LNCAP (cell line): ENCODE data around the gene THBS4.

ENCODE experiments used
- TF ChIP-seq, protein P1 (sequence below): fragments of 450-650 bp; IDR thresholded peaks from 2 replicates; pipeline ENCODE4 v1.5.1; 2017; ENCODE audit warnings: mild to moderate bottlenecking

The THBS4 gene

DNA sequence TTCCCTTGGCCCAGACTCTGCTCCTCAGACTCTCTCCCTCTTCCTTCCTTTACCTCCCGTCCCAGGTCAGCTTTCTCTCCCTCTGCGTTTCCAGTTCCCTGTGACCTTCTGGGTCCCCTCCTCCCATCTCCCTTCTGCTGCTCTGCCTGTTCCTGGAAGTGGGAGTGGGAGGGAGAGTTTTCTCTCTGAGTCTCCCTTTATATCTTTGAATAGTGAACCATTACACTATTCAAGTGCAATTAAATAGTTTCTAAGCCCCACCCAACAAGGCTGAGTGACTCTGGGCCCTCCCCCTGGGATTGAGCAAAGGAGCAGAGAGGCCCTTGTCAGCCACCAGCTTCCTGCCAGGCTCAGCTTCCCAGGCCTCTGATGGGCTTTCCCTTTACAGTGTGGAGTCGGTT is 34.8 kb downstream of the THBS4 start:
- TF ChIP-seq, protein P1, sequence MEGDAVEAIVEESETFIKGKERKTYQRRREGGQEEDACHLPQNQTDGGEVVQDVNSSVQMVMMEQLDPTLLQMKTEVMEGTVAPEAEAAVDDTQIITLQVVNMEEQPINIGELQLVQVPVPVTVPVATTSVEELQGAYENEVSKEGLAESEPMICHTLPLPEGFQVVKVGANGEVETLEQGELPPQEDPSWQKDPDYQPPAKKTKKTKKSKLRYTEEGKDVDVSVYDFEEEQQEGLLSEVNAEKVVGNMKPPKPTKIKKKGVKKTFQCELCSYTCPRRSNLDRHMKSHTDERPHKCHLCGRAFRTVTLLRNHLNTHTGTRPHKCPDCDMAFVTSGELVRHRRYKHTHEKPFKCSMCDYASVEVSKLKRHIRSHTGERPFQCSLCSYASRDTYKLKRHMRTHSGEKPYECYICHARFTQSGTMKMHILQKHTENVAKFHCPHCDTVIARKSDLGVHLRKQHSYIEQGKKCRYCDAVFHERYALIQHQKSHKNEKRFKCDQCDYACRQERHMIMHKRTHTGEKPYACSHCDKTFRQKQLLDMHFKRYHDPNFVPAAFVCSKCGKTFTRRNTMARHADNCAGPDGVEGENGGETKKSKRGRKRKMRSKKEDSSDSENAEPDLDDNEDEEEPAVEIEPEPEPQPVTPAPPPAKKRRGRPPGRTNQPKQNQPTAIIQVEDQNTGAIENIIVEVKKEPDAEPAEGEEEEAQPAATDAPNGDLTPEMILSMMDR, result no peak

DNA sequence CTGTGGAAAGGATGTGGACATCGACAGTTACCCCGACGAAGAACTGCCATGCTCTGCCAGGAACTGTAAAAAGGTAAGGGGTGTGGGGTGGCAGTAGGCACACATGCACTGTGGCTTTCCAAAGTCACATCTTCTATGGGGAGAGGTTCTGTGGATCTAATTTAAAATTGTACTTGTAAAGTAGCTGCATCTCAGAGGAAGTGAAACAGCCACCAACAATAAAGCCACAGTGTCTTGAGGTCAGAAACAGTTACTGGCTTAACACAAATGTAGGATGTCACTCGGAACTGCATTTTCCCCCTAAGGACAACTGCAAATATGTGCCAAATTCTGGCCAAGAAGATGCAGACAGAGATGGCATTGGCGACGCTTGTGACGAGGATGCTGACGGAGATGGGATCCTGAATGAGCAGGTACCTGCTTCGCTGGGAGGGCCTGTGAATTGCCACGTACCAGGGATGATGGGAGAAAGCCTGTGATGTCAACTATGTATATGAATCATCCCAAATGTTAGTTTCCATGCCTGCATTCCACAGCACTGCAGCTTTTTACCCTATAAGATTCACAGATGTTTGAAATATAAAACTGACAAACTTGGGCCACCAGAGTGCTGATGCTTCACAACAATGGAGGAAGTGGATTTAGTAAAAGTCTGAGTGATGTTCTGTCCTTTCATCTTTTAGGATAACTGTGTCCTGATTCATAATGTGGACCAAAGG is 35.3 kb downstream of the THBS4 start:
- TF ChIP-seq, protein P1, result no peak

DNA sequence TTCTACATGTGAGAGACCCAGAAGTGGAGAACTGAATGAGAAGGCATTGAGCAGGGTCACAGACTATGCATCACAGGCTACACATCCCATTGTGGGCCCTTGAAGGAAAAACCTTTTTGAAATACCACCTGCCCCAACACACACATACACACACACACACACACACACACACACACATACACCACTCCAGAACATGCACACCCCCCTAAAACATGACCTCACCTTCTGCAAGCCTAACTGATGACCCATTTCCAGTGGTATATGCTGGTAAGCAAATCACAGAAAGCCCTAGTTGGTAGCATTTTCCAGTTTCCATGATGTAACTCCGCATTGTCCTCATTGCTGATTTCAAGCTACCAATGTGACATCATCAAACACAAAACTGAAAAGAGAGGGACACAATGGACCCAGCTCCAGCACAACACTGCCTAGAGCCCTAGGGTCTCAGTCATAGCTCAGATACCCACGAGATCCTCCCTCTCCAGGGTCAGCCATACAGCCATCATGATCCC is 36.4 kb downstream of the THBS4 start:
- TF ChIP-seq, protein P1, result no peak

DNA sequence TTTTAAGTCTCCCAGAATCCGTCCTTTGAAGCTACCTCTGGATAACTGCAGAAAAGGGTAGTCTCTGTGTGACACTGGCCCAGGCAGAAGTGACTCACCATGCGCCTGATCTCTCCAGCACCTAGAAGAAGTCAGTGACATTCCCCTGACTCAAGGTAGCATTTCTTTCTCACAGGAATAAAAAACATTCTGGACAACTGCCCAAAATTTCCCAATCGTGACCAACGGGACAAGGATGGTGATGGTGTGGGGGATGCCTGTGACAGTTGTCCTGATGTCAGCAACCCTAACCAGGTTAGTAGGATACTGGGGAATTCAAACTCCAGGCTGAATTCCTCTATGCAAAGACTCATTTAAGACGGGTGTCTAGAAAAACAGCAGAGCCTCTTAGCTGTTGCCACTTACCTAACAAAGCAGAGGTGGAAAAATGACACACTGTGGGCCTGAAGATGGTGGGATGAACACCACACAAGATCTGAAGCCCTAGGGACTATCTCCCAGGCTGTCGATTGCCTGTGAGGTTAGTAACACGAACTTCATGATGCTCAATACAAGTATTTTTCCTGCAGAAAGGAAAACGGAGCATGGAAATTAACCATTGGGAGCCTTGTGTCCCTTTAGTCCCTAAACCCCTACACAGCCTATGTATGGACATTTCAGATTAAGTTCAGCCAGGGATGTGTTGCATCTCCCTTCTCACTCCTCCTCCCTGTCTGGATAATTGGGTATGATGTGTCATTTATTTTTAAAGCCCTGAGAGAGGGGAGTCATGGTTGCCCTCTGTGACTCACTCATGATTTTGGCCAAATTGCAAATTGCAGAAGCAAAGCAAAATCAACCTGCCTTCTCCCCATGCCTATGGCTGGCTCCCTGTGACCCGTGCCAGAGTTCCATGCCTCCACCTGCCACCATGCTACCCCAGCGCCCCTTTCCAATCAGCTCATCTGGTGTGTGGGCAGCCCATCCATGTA is 37.2 kb downstream of the THBS4 start:
- TF ChIP-seq, protein P1, result no peak

DNA sequence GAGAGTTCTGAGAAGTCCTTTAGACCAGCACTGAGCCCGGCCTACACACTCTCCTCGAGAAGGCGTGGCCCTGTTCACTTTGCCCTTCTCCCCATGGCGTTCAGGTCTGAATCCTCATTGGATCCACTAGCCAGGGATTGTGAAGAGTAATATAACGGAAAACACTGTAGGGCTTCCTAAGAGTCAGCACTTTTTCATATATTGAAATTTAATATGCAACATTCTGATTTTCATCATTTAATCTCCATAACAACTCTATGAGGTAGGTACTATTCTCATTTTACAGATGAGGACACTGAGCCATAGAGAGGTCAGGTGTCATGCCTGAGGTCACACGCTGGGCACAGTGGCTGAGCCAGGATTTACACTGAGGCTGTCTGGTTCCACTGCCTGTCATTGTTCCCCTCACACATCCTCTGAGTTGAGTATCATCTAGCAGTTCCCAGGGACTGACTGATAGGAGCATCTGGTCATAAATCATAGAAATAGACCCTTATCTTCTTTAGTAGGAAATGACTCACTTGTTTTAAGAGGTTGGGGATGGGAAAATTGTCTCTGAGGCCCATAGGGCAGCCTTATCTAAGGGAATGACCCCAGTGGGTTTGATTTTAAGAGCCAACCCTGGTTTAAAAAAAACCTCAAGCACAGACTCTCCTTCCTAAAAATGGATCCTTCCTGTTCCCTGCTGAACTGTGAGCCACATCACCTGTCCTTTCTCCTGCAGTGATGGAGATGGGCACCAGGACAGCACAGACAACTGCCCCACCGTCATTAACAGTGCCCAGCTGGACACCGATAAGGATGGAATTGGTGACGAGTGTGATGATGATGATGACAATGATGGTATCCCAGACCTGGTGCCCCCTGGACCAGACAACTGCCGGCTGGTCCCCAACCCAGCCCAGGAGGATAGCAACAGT is 41.2 kb downstream of the THBS4 start:
- TF ChIP-seq, protein P1, result no peak

DNA sequence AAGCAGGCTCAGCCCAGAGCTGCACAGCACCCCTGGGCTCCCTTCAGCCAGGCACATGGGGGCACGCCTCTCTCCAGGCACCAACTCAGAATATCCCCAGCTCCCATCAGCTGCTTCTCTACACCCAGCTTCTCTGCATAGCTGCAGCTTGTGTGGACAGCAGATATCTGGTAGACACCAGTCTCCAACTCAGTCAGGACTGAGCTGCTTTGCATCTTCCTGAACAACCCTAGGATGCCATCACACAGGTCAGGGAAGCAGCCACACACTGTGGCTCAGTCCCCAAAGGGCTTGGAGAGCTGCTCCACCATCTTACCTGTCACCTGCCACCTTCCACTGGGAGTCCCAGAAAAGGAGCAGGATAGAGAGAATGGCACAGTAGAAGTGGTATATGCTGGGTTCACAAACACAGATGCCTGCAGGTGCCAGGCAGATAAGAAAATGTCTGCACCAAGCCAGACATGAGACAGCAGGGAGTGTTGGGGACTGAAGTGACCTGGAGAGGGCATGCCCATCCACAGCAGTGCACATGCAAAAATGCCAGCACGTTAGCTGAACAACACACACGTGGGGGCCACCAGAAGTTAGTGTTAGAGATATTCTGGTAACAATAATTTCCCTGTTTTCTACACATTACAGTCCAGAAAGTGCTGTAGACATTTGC is 42.0 kb downstream of the THBS4 start:
- TF ChIP-seq, protein P1, result no peak
